Heart right ventricle (tissue), 16 donors: ENCODE data around the gene NAA30. TPM values are rescaled to one million over a fixed set of nuclear protein-coding genes. Genes with fewer than 3 reads are reported as not detected.

Experiments
- ATAC-seq, 8 donors: fragments of 200-7000 bp; cut with Tn5 transposase; one replicate each; pipeline ENCODE4 v1.9.1; 2020; ENCODE audit warnings: mild to moderate bottlenecking in 8 of 8, moderate library complexity in 8 of 8, moderate number of reproducible peaks in 1 of 8
- DNase-seq, 2 donors: peaks; one replicate each; pipeline ENCODE4 v3.0.0-alpha.2; 2020
- H3K27ac ChIP-seq, 10 donors: fragments of 200-600 bp; sonication (generic) in 2 of 10; one replicate each; pipeline versions ENCODE4 v1.5.0 to v1.8.0; 2020 to 2022; ENCODE audit warnings: mild to moderate bottlenecking in 3 of 10
- H3K27me3 ChIP-seq, 7 donors: fragments of 200-600 bp; one replicate each; pipeline ENCODE4 v1.8.0; 2021 to 2022; ENCODE audit warnings: mild to moderate bottlenecking in 2 of 7
- H3K36me3 ChIP-seq, 9 donors: fragments of 200-600 bp; sonication (generic) in 1 of 9; one replicate each; pipeline versions ENCODE4 v1.5.0 to v1.8.0; 2020 to 2022; ENCODE audit warnings: mild to moderate bottlenecking in 2 of 9
- H3K4me1 ChIP-seq, 9 donors: fragments of 200-600 bp; sonication (generic) in 1 of 9; one replicate each; pipeline versions ENCODE4 v1.5.0 to v1.8.0; 2020 to 2022; ENCODE audit warnings: mild to moderate bottlenecking in 4 of 9
- H3K4me3 ChIP-seq, 10 donors: fragments of 200-600 bp; sonication (generic) in 2 of 10; one replicate each; pipeline versions ENCODE4 v1.5.0 to v1.8.0; 2020 to 2022; ENCODE audit warnings: mild to moderate bottlenecking in 7 of 10, moderate library complexity in 2 of 10
- H3K9me3 ChIP-seq, 11 donors: fragments of 200-600 bp in 10 of 11; sonication (generic) in 2 of 11; one replicate each; pipeline versions ENCODE4 v1.5.0 to v1.8.0; 2013 to 2022; ENCODE audit warnings: mild to moderate bottlenecking in 2 of 11, control low read depth in 1 of 11, moderate library complexity in 1 of 11
- WGBS, 2 donors: extraction: QIAGEN DNeasy Blood & Tissue Kit; methylation state at CpG; one replicate each; pipeline ENCODE4 v1.1.7; 2013; ENCODE audit warnings: inconsistent platforms in 1 of 2; 5-methylcytosine and 5-hydroxymethylcytosine counted together
- intact Hi-C, 10 donors: fragments of 100-400 bp; cut with DNase I; formaldehyde crosslinking; loops; one replicate each; pipeline versions ENCODE4 v1.11.1 to v1.14.2; 2022
- polyA plus RNA-seq, 2 donors: library from polyadenylated mRNA; stranded (reverse); fragments of 200-250 nt; gene quantifications; one replicate each; pipeline ENCODE4 v1.2.3, GENCODE V29; 2013
- total RNA-seq, 10 donors: library from RNA; stranded (reverse); fragmentation: NEBNext Ultra II Directional in 3 of 10; extraction: Animal tissue kit (Norgen Biotek cat#: 25700) in 3 of 10; gene quantifications; one replicate each; pipeline versions ENCODE4 v1.2.1 to v1.2.4, GENCODE V29; 2021 to 2023
- TF ChIP-seq, protein P1 (sequence below), 9 donors: fragments of 200-600 bp; sonication (generic) in 2 of 9; IDR thresholded peaks; one replicate each; pipeline versions ENCODE4 v1.5.0 to v1.8.0; 2021 to 2022; ENCODE audit warnings: antibody characterized with exemption in 9 of 9, mild to moderate bottlenecking in 5 of 9, moderate library complexity in 1 of 9
- donor health status: Arrhythmogenic right ventricular cardiomyopathy.
- donor health status: ischemic (EF 13 %, LVEDD 7.1; RV severe dilation, severe dysfunction).
- donor health status: healthy with polysubstance abuse.
- donor health status: DM: no; HTN: yes; CAD: no.
- donor health status: DM: no; HTN: no; CAD: no.
- donor health status: ischemic (EF 25% LVEDD 6.9; RV normal size, moderate dysfunction).
- donor health status: ischemic (EF 25% LVEDD 5.7; RV mildly dilated, moderate dysfunction).
- donor health status: healthy.
- donor health status: DM: yes; HTN: yes; CAD: no.
- donor health status: Ischemic cardiomyopathy.
- donor health status: ischemic (EF 35%, LVEDD 5.7; RV mildly dilated, moderate dysfunction).
- donor health status: nonischemic (EF 11% LVEDD 7.7; RV severe dilation, severe dysfunction).
- donor health status: DM: yes; HTN: yes; CAD: no.
- donor health status: PGD.
- donor health status: ischemic (EF 29% LVEDD 5.4; RV normal size, mild dysfunction).
- donor health status: nonischemic (EF 23%, LVEDD 6.1; RV moderate dilation, normal function).

Gene NAA30
- total and polyA plus RNA-seq, 12 donors = 2.8 to 30.7 (median 26.3) TPM

DNA sequence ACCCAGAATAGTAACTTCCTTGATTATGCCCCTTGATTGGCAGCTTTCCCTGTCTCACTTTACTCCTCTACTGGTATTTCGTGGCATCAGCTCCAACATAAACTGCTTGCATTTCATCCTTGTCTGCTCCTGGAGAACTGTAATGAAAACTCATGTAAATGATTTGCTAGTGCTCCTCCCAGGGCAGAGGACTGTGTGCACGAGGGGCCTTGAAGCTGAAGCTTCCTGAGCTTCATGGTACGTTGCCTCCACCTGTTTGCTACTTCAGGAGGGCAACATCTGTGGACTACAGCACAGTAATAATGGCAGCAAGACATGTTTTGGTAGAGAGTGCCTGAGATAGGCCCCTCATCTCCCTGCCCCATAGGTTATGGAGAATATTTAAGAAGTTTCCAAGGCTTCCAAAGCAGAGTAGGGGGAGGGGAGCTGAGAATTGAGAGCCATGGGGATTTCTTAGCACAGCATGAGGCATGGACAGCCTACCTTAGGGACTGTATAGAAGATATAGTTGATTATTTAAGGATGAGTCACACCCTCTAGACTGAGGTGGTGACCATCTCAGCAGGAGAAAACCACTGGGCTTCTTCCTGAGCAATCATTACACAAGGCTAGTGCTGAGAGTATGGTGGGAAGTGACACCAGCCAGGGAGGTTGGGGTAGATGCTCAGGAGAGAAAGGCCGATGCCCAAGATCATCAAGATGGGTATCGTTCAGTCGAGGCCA, 73.8 kb downstream of the NAA30 start:
- TF ChIP-seq, protein P1, sequence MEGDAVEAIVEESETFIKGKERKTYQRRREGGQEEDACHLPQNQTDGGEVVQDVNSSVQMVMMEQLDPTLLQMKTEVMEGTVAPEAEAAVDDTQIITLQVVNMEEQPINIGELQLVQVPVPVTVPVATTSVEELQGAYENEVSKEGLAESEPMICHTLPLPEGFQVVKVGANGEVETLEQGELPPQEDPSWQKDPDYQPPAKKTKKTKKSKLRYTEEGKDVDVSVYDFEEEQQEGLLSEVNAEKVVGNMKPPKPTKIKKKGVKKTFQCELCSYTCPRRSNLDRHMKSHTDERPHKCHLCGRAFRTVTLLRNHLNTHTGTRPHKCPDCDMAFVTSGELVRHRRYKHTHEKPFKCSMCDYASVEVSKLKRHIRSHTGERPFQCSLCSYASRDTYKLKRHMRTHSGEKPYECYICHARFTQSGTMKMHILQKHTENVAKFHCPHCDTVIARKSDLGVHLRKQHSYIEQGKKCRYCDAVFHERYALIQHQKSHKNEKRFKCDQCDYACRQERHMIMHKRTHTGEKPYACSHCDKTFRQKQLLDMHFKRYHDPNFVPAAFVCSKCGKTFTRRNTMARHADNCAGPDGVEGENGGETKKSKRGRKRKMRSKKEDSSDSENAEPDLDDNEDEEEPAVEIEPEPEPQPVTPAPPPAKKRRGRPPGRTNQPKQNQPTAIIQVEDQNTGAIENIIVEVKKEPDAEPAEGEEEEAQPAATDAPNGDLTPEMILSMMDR (IDR thresholded peaks at IDR 0.05) = no peak
- 75 to 80% methylated on average over 6 of the region's 6 CpGs for WGBS, 2 donors
- Histone ChIP-seq H3K4me1 (no peaks in the 10 kb centered on the region), H3K27ac (no peak overlapping the region), H3K4me3 (no peak overlapping the region), H3K27me3 (no peaks in the 10 kb centered on the region), H3K36me3 (no peaks in the 10 kb centered on the region), H3K9me3 (no peaks in the 10 kb centered on the region)
- ATAC-seq = no peak
- no peak for DNase-seq
- intact Hi-C loops = no loop called here

Other genes with a start within 250 kb of the NAA30 start
- 10 to 100 TPM; 54.7 to 70.1 (median 61.4) TPM for gene EXOC5, start 121.7 kb upstream of the NAA30 start, total RNA-seq
- 10 to 100 TPM in 1 of 2 donors, 1 to 10 TPM in 1; 5.5 to 12.9 TPM for gene EXOC5, start 121.7 kb upstream of the NAA30 start, polyA plus RNA-seq
- gene AP5M1, start 121.6 kb upstream of the NAA30 start, total RNA-seq = 10 to 100 TPM; 41.1 to 56.8 (median 47.8) TPM
- gene AP5M1, start 121.6 kb upstream of the NAA30 start, polyA plus RNA-seq = 10 to 100 TPM in 1 of 2 donors, 1 to 10 TPM in 1; 4.7 to 13.7 TPM
- not detected for gene CCDC198, start 103.3 kb downstream of the NAA30 start, total RNA-seq
- not detected for gene CCDC198, start 103.3 kb downstream of the NAA30 start, polyA plus RNA-seq